ENCODE results near the gene FCRL4.
"Not testable (repeated sequence)": the region's sequence is repeated elsewhere in the genome, so short reads cannot be mapped to it uniquely, and the experiment has no call there.

The FCRL4 gene

GRCh38 chr1:157551694-157552693 lies 45.9 kb downstream of the FCRL4 start, which contains the start of gene FCRL5:
Gene FCRL5, minus strand, starts transcription at chr1:157552515. Its CDS starts 153 bp downstream, at chr1:157552362.
- DNase-seq = no peak

GRCh38 chr1:157548081-157548480 lies 49.8 kb downstream of the FCRL4 start:
- not testable (repeated sequence) for DNase-seq

GRCh38 chr1:157542676-157543075 lies 55.2 kb downstream of the FCRL4 start:
- DNase-seq = no peak

GRCh38 chr1:157540852-157541251 lies 57.0 kb downstream of the FCRL4 start:
- DNase-seq = no peak

- DNase-seq = no peak
Observed at GRCh38 chr1:157540160-157540748, 57.6 kb downstream of the FCRL4 start.

GRCh38 chr1:157539568-157539967 lies 58.3 kb downstream of the FCRL4 start:
- no peak for DNase-seq

GRCh38 chr1:157532569-157532968 lies 65.3 kb downstream of the FCRL4 start:
- DNase-seq = no peak

GRCh38 chr1:157523774-157524493 lies 74.0 kb downstream of the FCRL4 start:
- no peak for DNase-seq
